ENCODE data around the gene PIM1. TPM values are rescaled to one million over a fixed set of nuclear protein-coding genes. Genes with fewer than 3 reads are reported as not detected.

The PIM1 gene
- total and polyA plus RNA-seq, 9 of the 15 experiments (the other 6 are each of a cell fraction or from before 2014, with no cell fraction given): 19.0 to 789 (median 212) TPM

DNA sequence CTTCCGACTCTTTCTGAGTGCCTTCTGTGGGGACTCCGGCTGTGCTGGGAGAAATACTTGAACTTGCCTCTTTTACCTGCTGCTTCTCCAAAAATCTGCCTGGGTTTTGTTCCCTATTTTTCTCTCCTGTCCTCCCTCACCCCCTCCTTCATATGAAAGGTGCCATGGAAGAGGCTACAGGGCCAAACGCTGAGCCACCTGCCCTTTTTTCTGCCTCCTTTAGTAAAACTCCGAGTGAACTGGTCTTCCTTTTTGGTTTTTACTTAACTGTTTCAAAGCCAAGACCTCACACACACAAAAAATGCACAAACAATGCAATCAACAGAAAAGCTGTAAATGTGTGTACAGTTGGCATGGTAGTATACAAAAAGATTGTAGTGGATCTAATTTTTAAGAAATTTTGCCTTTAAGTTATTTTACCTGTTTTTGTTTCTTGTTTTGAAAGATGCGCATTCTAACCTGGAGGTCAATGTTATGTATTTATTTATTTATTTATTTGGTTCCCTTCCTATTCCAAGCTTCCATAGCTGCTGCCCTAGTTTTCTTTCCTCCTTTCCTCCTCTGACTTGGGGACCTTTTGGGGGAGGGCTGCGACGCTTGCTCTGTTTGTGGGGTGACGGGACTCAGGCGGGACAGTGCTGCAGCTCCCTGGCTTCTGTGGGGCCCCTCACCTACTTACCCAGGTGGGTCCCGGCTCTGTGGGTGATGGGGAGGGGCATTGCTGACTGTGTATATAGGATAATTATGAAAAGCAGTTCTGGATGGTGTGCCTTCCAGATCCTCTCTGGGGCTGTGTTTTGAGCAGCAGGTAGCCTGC, 4.8 kb downstream of the PIM1 start (continued):
- TF ChIP-seq FOXK1 (CRISPR knock-in tag; IDR thresholded peaks at IDR 0.05; ENCODE audit: borderline replicate concordance) (no peak), KDM1A (IDR thresholded peaks at IDR 0.05) (no peak), ZNF146 (CRISPR knock-in tag; IDR thresholded peaks at IDR 0.05; ENCODE audit: unreplicated experiment) (no peak), HNRNPK (IDR thresholded peaks at IDR 0.05; ENCODE audit: low read depth, low read length, poor library complexity, severe bottlenecking) (no peak), HMGN3 (IDR thresholded peaks at IDR 0.05; ENCODE audit: borderline replicate concordance, extremely low read depth, insufficient read length, low read depth, low read length) (peak; percentile 14), ZNF197 (CRISPR knock-in tag; IDR thresholded peaks at IDR 0.05; ENCODE audit: low read depth) (no peak), MYBL2 (IDR thresholded peaks at IDR 0.05; ENCODE audit: low read depth) (no peak), MYBL2 (CRISPR knock-in tag; IDR thresholded peaks at IDR 0.05; ENCODE audit: borderline replicate concordance) (no peak), KAT8 (IDR thresholded peaks at IDR 0.05; ENCODE audit: low read depth) (no peak), ELF1 (tag; IDR thresholded peaks at IDR 0.05) (no peak), MECOM (CRISPR knock-in tag; IDR thresholded peaks at IDR 0.05) (peak; percentile 68; the same call in 1 of the 2 replicates)
- TF ChIP-seq, protein P1, sequence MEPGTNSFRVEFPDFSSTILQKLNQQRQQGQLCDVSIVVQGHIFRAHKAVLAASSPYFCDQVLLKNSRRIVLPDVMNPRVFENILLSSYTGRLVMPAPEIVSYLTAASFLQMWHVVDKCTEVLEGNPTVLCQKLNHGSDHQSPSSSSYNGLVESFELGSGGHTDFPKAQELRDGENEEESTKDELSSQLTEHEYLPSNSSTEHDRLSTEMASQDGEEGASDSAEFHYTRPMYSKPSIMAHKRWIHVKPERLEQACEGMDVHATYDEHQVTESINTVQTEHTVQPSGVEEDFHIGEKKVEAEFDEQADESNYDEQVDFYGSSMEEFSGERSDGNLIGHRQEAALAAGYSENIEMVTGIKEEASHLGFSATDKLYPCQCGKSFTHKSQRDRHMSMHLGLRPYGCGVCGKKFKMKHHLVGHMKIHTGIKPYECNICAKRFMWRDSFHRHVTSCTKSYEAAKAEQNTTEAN (CRISPR knock-in tag; IDR thresholded peaks at IDR 0.05): no peak
- TF ChIP-seq, protein P2, sequence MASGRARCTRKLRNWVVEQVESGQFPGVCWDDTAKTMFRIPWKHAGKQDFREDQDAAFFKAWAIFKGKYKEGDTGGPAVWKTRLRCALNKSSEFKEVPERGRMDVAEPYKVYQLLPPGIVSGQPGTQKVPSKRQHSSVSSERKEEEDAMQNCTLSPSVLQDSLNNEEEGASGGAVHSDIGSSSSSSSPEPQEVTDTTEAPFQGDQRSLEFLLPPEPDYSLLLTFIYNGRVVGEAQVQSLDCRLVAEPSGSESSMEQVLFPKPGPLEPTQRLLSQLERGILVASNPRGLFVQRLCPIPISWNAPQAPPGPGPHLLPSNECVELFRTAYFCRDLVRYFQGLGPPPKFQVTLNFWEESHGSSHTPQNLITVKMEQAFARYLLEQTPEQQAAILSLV (tag; IDR thresholded peaks at IDR 0.05): no peak
- TF ChIP-seq, protein P3, sequence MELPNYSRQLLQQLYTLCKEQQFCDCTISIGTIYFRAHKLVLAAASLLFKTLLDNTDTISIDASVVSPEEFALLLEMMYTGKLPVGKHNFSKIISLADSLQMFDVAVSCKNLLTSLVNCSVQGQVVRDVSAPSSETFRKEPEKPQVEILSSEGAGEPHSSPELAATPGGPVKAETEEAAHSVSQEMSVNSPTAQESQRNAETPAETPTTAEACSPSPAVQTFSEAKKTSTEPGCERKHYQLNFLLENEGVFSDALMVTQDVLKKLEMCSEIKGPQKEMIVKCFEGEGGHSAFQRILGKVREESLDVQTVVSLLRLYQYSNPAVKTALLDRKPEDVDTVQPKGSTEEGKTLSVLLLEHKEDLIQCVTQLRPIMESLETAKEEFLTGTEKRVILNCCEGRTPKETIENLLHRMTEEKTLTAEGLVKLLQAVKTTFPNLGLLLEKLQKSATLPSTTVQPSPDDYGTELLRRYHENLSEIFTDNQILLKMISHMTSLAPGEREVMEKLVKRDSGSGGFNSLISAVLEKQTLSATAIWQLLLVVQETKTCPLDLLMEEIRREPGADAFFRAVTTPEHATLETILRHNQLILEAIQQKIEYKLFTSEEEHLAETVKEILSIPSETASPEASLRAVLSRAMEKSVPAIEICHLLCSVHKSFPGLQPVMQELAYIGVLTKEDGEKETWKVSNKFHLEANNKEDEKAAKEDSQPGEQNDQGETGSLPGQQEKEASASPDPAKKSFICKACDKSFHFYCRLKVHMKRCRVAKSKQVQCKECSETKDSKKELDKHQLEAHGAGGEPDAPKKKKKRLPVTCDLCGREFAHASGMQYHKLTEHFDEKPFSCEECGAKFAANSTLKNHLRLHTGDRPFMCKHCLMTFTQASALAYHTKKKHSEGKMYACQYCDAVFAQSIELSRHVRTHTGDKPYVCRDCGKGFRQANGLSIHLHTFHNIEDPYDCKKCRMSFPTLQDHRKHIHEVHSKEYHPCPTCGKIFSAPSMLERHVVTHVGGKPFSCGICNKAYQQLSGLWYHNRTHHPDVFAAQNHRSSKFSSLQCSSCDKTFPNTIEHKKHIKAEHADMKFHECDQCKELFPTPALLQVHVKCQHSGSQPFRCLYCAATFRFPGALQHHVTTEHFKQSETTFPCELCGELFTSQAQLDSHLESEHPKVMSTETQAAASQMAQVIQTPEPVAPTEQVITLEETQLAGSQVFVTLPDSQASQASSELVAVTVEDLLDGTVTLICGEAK (IDR thresholded peaks at IDR 0.05): no peak
- TF ChIP-seq, protein P3 (CRISPR knock-in tag; IDR thresholded peaks at IDR 0.05): no peak
